IPS DF 6.9 (cell line): ENCODE data around the gene DLG4.

Experiments used
- DNase-seq: peaks from one replicate; pipeline ENCODE4 v3.0.0-alpha.2; 2013; ENCODE audit warnings: low read depth, low spot score
- H3K27ac ChIP-seq: one replicate; pipeline ENCODE4 v1.5.1; 2013; ENCODE audit warnings: low read length, control low read depth
- H3K27me3 ChIP-seq: 2 replicates; pipeline ENCODE4 v1.6.1; 2013; ENCODE audit warnings: mild to moderate bottlenecking, low read length; ENCODE audit not compliant: control insufficient read depth, insufficient read depth
- H3K36me3 ChIP-seq: 2 replicates; pipeline ENCODE4 v1.6.1; 2013; ENCODE audit warnings: low read length; ENCODE audit not compliant: control insufficient read depth, insufficient read depth
- H3K4me1 ChIP-seq: 2 replicates; pipeline ENCODE4 v1.6.1; 2013; ENCODE audit warnings: low read length; ENCODE audit not compliant: control insufficient read depth, insufficient read depth
- H3K4me3 ChIP-seq: 2 replicates; pipeline ENCODE4 v1.5.1; 2013; ENCODE audit warnings: mild to moderate bottlenecking, low read length
- H3K9me3 ChIP-seq: 2 replicates; pipeline ENCODE4 v1.6.1; 2013; ENCODE audit warnings: low read length, inconsistent platforms; ENCODE audit not compliant: control insufficient read depth, insufficient read depth
- WGBS: extraction: QIAGEN DNeasy Blood & Tissue Kit; methylation state at CpG from one replicate; pipeline ENCODE4 v1.1.7; 2013; ENCODE audit warnings: mixed read lengths, missing lambda C conversion rate; ENCODE audit not compliant: insufficient read length, insufficient coverage; 5-methylcytosine and 5-hydroxymethylcytosine counted together

DLG4 gene

GRCh38 chr17:7156342-7156940 is 63.2 kb downstream of the DLG4 start:
- DNase-seq: no peak
- Histone ChIP-seq H3K4me3 (no peak overlapping the region), H3K27me3 (no peaks in the 10 kb centered on the region), H3K36me3 (no peaks in the 10 kb centered on the region), H3K4me1 (no peaks in the 10 kb centered on the region), H3K27ac (no peak overlapping the region), H3K9me3 (no peaks in the 10 kb centered on the region)
- WGBS: no CpG with 5 or more reads among the region's 10 CpGs

GRCh38 chr17:7147772-7148171 is 71.9 kb downstream of the DLG4 start:
- no CpG with 5 or more reads among the region's 3 CpGs for WGBS
- Histone ChIP-seq H3K4me1 (0 out of 2 replicates have a peak, but pooled peaks cover 3% of the 10 kb centered on the region), H3K9me3 (no peaks in the 10 kb centered on the region), H3K36me3 (no peaks in the 10 kb centered on the region), H3K27me3 (peaks cover 1% of the 10 kb centered on the region; the same call in 1 of the 2 replicates), H3K4me3 (no peak overlapping the region), H3K27ac (no peak overlapping the region)
- DNase-seq: no peak

GRCh38 chr17:7146115-7146514 is 73.5 kb downstream of the DLG4 start:
- no CpG with 5 or more reads among the region's 6 CpGs for whole genome bisulfite sequencing
- H3K27me3 ChIP-seq: peaks cover 1% of the 10 kb centered on the region; the same call in 1 of the 2 replicates
- H3K4me3 ChIP-seq: no peak overlapping the region
- no peak overlapping the region for H3K27ac ChIP-seq
- 0 out of 2 replicates have a peak, but pooled peaks cover 3% of the 10 kb centered on the region for H3K4me1 ChIP-seq
- no peaks in the 10 kb centered on the region for H3K9me3 ChIP-seq
- DNase-seq: no peak
- H3K36me3 ChIP-seq: no peaks in the 10 kb centered on the region

GRCh38 chr17:7144213-7144612 is 75.4 kb downstream of the DLG4 start:
- Histone ChIP-seq H3K4me1 (peaks cover 4% of the 10 kb centered on the region; the same call in 1 of the 2 replicates), H3K9me3 (no peaks in the 10 kb centered on the region), H3K27ac (no peak overlapping the region), H3K36me3 (no peaks in the 10 kb centered on the region), H3K4me3 (no peak overlapping the region), H3K27me3 (peaks cover 1% of the 10 kb centered on the region; the same call in 1 of the 2 replicates)
- DNase-seq: no peak
- WGBS: no CpG with 5 or more reads among the region's 11 CpGs

GRCh38 chr17:7141824-7142223 is 77.8 kb downstream of the DLG4 start:
- no CpG with 5 or more reads among the region's 10 CpGs for WGBS
- H3K36me3 ChIP-seq: no peaks in the 10 kb centered on the region
- H3K27ac ChIP-seq: no peak overlapping the region
- peaks cover 4% of the 10 kb centered on the region; the same call in 1 of the 2 replicates for H3K4me1 ChIP-seq
- no peak overlapping the region for H3K4me3 ChIP-seq
- no peaks in the 10 kb centered on the region for H3K9me3 ChIP-seq
- no peaks in the 10 kb centered on the region for H3K27me3 ChIP-seq
- no peak for DNase-seq

- no CpG with 5 or more reads among the region's 10 CpGs for WGBS
- Histone ChIP-seq H3K27ac (no peak overlapping the region), H3K27me3 (no peaks in the 10 kb centered on the region), H3K4me3 (no peak overlapping the region), H3K9me3 (no peaks in the 10 kb centered on the region), H3K36me3 (no peaks in the 10 kb centered on the region), H3K4me1 (peaks cover 1% of the 10 kb centered on the region; the same call in 1 of the 2 replicates)
- no peak for DNase-seq
Measured at GRCh38 chr17:7139400-7139799, 80.2 kb downstream of the DLG4 start.

GRCh38 chr17:7138800-7139381 is 80.7 kb downstream of the DLG4 start:
- DNase-seq: no peak
- WGBS: no CpG with 5 or more reads among the region's 7 CpGs

GRCh38 chr17:7137171-7137943 is 82.3 kb downstream of the DLG4 start:
- DNase-seq: no peak
- peaks cover 1% of the 10 kb centered on the region; the same call in 1 of the 2 replicates for H3K4me1 ChIP-seq
- no peaks in the 10 kb centered on the region for H3K27me3 ChIP-seq
- no peak overlapping the region for H3K27ac ChIP-seq
- no peaks in the 10 kb centered on the region for H3K36me3 ChIP-seq
- no peak overlapping the region for H3K4me3 ChIP-seq
- no CpG with 5 or more reads among the region's 13 CpGs for WGBS
- no peaks in the 10 kb centered on the region for H3K9me3 ChIP-seq

More at GRCh38 chr17:7138800-7139381, 80.7 kb downstream of the DLG4 start:
- Histone ChIP-seq H3K9me3 (no peaks in the 10 kb centered on the region), H3K4me3 (no peak overlapping the region), H3K36me3 (no peaks in the 10 kb centered on the region), H3K27me3 (no peaks in the 10 kb centered on the region), H3K27ac (no peak overlapping the region), H3K4me1 (peaks cover 1% of the 10 kb centered on the region; the same call in 1 of the 2 replicates)
